Progenitor cell of endocrine pancreas (in vitro differentiated cells): Measurements from ENCODE around the gene BTRC. TPM values are rescaled to one million over a fixed set of nuclear protein-coding genes. Genes with fewer than 3 reads are reported as not detected.
"Not testable (repeated sequence)": the region's sequence is repeated elsewhere in the genome, so short reads cannot be mapped to it uniquely, and the experiment has no call there.

Source experiments
- DNase-seq: peaks from one replicate; pipeline ENCODE4 v3.0.0; 2021; ENCODE audit warnings: low spot score; ENCODE audit not compliant: unreplicated experiment
- H3K27ac Mint-ChIP-seq: 2 replicates; pipeline ENCODE4 v1.8.0; 2021; ENCODE audit warnings: mild to moderate bottlenecking, moderate library complexity, mixed read lengths
- H3K27me3 Mint-ChIP-seq: 2 replicates; pipeline ENCODE4 v1.8.0; 2021; ENCODE audit warnings: mixed read lengths
- H3K36me3 Mint-ChIP-seq: 2 replicates; pipeline ENCODE4 v1.8.0; 2022; ENCODE audit warnings: mixed read lengths; ENCODE audit not compliant: insufficient read depth
- H3K4me1 Mint-ChIP-seq: 2 replicates; pipeline ENCODE4 v1.8.0; 2021; ENCODE audit warnings: low read depth, mixed read lengths
- H3K4me3 Mint-ChIP-seq: 2 replicates; pipeline ENCODE4 v1.8.0; 2021; ENCODE audit warnings: low read depth, mild to moderate bottlenecking, moderate library complexity, mixed read lengths
- H3K9me3 Mint-ChIP-seq: 2 replicates; pipeline ENCODE4 v1.8.0; 2021; ENCODE audit warnings: low read depth, mixed read lengths
- CTCF ChIP-seq: fragments of 200-600 bp; sonication (generic); IDR thresholded peaks from one replicate; pipeline ENCODE4 v1.5.0; 2021; ENCODE audit warnings: antibody characterized with exemption, mild to moderate bottlenecking; ENCODE audit not compliant: unreplicated experiment
- total RNA-seq: library from RNA; stranded (reverse); gene quantifications from 2 replicates; pipeline ENCODE4 v1.2.1, GENCODE V29; 2021

Gene BTRC
- total RNA-seq, 1 donor from 2014 or later, result 46.5 TPM

GRCh38 chr10:101388676-101389276 is 34.8 kb downstream of the BTRC start:
- TF ChIP-seq CTCF, result no peak
- no peak overlapping the region for H3K27ac Mint-ChIP-seq
- no peaks in the 10 kb centered on the region for H3K36me3 Mint-ChIP-seq
- no peak for DNase-seq
- peaks cover 12% of the 10 kb centered on the region for H3K4me1 Mint-ChIP-seq
- no peaks in the 10 kb centered on the region for H3K27me3 Mint-ChIP-seq
- no peaks in the 10 kb centered on the region for H3K9me3 Mint-ChIP-seq
- no peak overlapping the region for H3K4me3 Mint-ChIP-seq

- not testable (repeated sequence) for H3K27ac Mint-ChIP-seq, DNase-seq, H3K27me3 Mint-ChIP-seq, H3K9me3 Mint-ChIP-seq, H3K36me3 Mint-ChIP-seq, H3K4me3 Mint-ChIP-seq
- peaks cover 15% of the 10 kb centered on the region for H3K4me1 Mint-ChIP-seq
Observed at GRCh38 chr10:101389532-101389931, 35.6 kb downstream of the BTRC start.

GRCh38 chr10:101389986-101390531 is 36.1 kb downstream of the BTRC start:
- TF ChIP-seq CTCF, result no peak
- Mint-ChIP-seq H3K36me3 (no peaks in the 10 kb centered on the region), H3K4me1 (peaks cover 16% of the 10 kb centered on the region), H3K9me3 (no peaks in the 10 kb centered on the region), H3K4me3 (no peak overlapping the region), H3K27ac (no peak overlapping the region), H3K27me3 (no peaks in the 10 kb centered on the region)
- no peak for DNase-seq

DNA sequence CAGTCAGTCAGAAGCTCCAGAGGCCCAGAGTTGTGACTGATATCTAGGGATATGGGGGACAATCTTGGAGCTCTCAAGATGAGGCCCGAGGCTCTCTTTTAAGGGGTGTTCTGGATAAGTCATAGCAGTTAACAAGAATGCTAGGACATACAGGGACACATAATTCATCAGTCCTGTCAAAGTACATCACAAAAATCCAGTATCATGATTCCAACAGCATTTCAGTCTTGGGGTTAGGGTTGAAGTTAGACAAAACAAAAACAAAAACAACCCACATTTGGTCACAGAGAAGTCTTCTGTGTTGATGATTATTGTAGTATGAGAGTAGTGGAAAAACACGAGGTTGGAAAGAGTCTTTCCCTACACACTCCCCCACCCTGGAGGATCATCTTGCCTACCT is 39.4 kb downstream of the BTRC start:
- no peaks in the 10 kb centered on the region for H3K9me3 Mint-ChIP-seq
- H3K27me3 Mint-ChIP-seq, result no peaks in the 10 kb centered on the region
- H3K4me3 Mint-ChIP-seq, result no peak overlapping the region
- no peak overlapping the region for H3K27ac Mint-ChIP-seq
- H3K36me3 Mint-ChIP-seq, result no peaks in the 10 kb centered on the region
- peaks cover 10% of the 10 kb centered on the region for H3K4me1 Mint-ChIP-seq
- no peak for TF ChIP-seq CTCF
- no peak for DNase-seq

- no peak for DNase-seq
- no peaks in the 10 kb centered on the region for H3K9me3 Mint-ChIP-seq
- H3K27me3 Mint-ChIP-seq, result no peaks in the 10 kb centered on the region
- no peaks in the 10 kb centered on the region for H3K36me3 Mint-ChIP-seq
- H3K27ac Mint-ChIP-seq, result no peak overlapping the region
- H3K4me1 Mint-ChIP-seq, result peaks cover 10% of the 10 kb centered on the region
- no peak overlapping the region for H3K4me3 Mint-ChIP-seq
- TF ChIP-seq CTCF, result no peak
Observed at GRCh38 chr10:101394524-101395133, 40.7 kb downstream of the BTRC start.

- H3K36me3 Mint-ChIP-seq, result no peaks in the 10 kb centered on the region
- no peak for DNase-seq
- no peak for TF ChIP-seq CTCF
- no peaks in the 10 kb centered on the region for H3K9me3 Mint-ChIP-seq
- H3K4me1 Mint-ChIP-seq, result peaks cover 10% of the 10 kb centered on the region
- no peaks in the 10 kb centered on the region for H3K27me3 Mint-ChIP-seq
- H3K4me3 Mint-ChIP-seq, result no peak overlapping the region
- no peak overlapping the region for H3K27ac Mint-ChIP-seq
Observed at GRCh38 chr10:101397140-101397539, 43.2 kb downstream of the BTRC start.
